ENCODE data around the gene FYB1.

The FYB1 gene

GRCh38 chr5:39121315-39121714 is 98.0 kb downstream of the FYB1 start:
- DNase-seq (ENCODE audit: low read depth, low spot score) = no peak

- DNase-seq (ENCODE audit: low read depth, low spot score) = no peak
Observed at GRCh38 chr5:39120052-39120420, 99.3 kb downstream of the FYB1 start.

GRCh38 chr5:39119404-39120051 is 99.8 kb downstream of the FYB1 start:
- DNase-seq (ENCODE audit: low read depth, low spot score) = no peak

- no peak for DNase-seq (ENCODE audit: low read depth, low spot score)
Observed at GRCh38 chr5:39118638-39119037, 100.7 kb downstream of the FYB1 start.

- DNase-seq (ENCODE audit: low read depth, low spot score) = no peak
Observed at GRCh38 chr5:39117401-39117800, 102.0 kb downstream of the FYB1 start.

GRCh38 chr5:39116344-39117170 is 102.8 kb downstream of the FYB1 start:
- no peak for DNase-seq (ENCODE audit: low read depth, low spot score)

GRCh38 chr5:39115644-39116343 is 103.6 kb downstream of the FYB1 start:
- no peak for DNase-seq (ENCODE audit: low read depth, low spot score)

- no peak for DNase-seq (ENCODE audit: low read depth, low spot score)
Observed at GRCh38 chr5:39114155-39114554, 105.2 kb downstream of the FYB1 start.

GRCh38 chr5:39113354-39113953 is 105.9 kb downstream of the FYB1 start:
- no peak for DNase-seq (ENCODE audit: low read depth, low spot score)

GRCh38 chr5:39109606-39110005 is 109.8 kb downstream of the FYB1 start:
- no peak for DNase-seq (ENCODE audit: low read depth, low spot score)

- DNase-seq (ENCODE audit: low read depth, low spot score) = no peak
Observed at GRCh38 chr5:39108987-39109386, 110.4 kb downstream of the FYB1 start.

GRCh38 chr5:39107350-39107749 is 112.0 kb downstream of the FYB1 start:
- DNase-seq (ENCODE audit: low read depth, low spot score) = no peak

- DNase-seq (ENCODE audit: low read depth, low spot score) = no peak
Observed at GRCh38 chr5:39106322-39106721, 113.0 kb downstream of the FYB1 start.

- DNase-seq (ENCODE audit: low read depth, low spot score) = no peak
Observed at GRCh38 chr5:39104221-39104620, 115.1 kb downstream of the FYB1 start.

GRCh38 chr5:39102684-39103155 is 116.6 kb downstream of the FYB1 start:
- no peak for DNase-seq (ENCODE audit: low read depth, low spot score)

- no peak for DNase-seq (ENCODE audit: low read depth, low spot score)
Observed at GRCh38 chr5:39100851-39101396, 118.4 kb downstream of the FYB1 start.

GRCh38 chr5:39100301-39100850 is 119.0 kb downstream of the FYB1 start:
- DNase-seq (ENCODE audit: low read depth, low spot score) = no peak

GRCh38 chr5:39099831-39100230 is 119.5 kb downstream of the FYB1 start:
- no peak for DNase-seq (ENCODE audit: low read depth, low spot score)

GRCh38 chr5:39093352-39093751 is 126.0 kb downstream of the FYB1 start:
- DNase-seq (ENCODE audit: low read depth, low spot score) = no peak

GRCh38 chr5:39092581-39093351 is 126.6 kb downstream of the FYB1 start:
- no peak for DNase-seq (ENCODE audit: low read depth, low spot score)
